Fibroblast of lung (primary cell): Measurements from ENCODE around the gene INTS14.

Source experiments
- CTCF ChIP-seq, 2 donors: IDR thresholded peaks in 1 of 2; conservative IDR thresholded peaks in 1 of 2; 1 replicate in 1 of 2; 2 replicates in 1 of 2; pipeline ENCODE4 v1.5.1; 2011 to 2012; ENCODE audit warnings: low read length in 2 of 2, control low read depth in 1 of 2, inconsistent platforms in 1 of 2, low read depth in 1 of 2, mild to moderate bottlenecking in 1 of 2
- EZH2 ChIP-seq: IDR thresholded peaks from 2 replicates; pipeline ENCODE4 v1.5.1; 2012; ENCODE audit warnings: low read length, control low read depth, mild to moderate bottlenecking; ENCODE audit errors: missing control alignments

DNA sequence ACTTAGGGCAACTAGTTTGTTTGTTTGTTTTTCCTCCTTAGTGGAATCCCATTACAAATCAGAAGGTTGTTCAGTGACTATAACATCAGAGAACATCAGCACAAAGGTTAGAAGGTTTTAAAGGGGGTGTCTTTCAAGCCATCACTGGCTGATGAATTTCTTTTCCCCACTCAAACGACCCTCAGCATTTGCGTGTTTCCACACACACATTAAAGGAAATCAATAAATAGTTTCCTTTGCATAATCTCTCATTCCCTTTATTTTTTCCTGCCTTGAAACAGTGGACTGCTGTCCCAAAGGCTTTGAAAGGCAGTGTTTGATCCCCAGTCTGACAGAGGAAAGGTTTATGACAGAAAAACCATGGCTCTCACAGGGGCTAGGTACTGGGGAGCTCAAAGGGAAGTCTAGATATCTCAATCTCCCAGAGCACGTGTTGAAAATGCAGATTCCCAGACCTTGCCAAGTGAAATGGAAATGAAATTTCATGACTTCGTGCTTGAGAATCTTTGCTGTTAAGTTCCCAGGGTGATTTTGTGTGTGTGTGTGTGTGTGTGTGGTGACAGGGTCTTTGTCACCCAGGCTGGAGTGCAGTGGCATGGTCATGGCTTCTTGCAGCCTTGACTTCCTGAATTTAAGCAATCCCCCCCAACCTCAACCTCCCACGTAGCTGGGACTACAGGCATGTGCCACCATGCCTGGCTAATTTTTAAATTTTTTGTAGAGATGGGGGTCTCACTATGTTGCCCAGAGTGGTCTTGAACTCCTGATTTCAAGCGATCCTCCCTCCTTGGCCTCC is 2.2 kb upstream of the INTS14 start:
- no peak for TF ChIP-seq EZH2
- TF ChIP-seq CTCF (conservative IDR thresholded peaks at IDR 0.05 in 1 of 2, IDR thresholded peaks at IDR 0.05 in 1 of 2; ENCODE audit: low read depth in 1 of 2, low read length in 2 of 2): no peak
